Measurements from ENCODE around the gene POC1A.

POC1A gene

DNA sequence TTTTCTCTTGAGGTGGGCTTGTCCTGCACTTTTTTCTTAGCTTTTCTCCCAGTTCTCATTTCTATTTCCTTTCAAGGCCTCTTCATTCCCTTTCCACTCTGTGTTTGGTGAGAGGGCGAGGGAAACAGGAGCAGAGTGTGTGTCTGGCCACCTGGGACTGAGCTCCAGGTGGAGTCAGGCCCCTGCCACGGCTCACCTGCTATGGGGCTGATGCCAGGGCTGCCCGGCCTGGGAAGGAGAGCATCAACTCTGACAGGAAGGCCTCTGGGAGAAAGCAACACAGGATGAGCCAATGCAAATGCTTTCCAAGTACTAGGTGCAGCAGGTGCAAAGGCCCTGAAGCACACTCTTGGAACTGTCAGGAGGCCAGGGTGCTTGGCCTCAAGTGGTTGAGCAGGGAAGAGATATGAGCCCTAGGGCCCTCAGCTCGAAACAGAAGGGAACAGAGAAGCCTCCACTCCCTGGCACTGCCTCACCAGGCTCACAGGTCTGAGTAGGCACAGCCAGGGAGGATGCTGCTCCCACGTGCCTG is 70.6 kb downstream of the POC1A start:
- no peak for FAIRE-seq

DNA sequence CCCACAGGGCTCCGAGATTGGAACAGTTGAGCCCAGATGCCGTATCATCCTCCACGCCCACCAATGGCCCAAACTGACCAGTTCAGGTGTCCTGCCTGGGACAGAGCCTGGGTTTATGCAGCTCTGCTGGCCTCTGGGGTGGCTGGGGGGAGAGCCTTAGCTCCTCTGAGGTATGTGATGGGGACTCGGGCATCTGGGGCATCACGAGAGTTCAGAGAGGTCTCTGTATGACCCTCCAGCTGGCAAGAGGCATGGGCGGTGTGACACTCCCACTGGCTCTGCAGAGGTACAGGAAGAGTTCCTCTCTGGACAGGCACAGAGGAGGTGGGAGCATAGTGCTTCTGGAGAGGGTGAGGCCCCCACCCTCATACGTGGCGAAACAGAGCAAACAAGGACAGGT is 71.3 kb downstream of the POC1A start:
- FAIRE-seq, result no peak

DNA sequence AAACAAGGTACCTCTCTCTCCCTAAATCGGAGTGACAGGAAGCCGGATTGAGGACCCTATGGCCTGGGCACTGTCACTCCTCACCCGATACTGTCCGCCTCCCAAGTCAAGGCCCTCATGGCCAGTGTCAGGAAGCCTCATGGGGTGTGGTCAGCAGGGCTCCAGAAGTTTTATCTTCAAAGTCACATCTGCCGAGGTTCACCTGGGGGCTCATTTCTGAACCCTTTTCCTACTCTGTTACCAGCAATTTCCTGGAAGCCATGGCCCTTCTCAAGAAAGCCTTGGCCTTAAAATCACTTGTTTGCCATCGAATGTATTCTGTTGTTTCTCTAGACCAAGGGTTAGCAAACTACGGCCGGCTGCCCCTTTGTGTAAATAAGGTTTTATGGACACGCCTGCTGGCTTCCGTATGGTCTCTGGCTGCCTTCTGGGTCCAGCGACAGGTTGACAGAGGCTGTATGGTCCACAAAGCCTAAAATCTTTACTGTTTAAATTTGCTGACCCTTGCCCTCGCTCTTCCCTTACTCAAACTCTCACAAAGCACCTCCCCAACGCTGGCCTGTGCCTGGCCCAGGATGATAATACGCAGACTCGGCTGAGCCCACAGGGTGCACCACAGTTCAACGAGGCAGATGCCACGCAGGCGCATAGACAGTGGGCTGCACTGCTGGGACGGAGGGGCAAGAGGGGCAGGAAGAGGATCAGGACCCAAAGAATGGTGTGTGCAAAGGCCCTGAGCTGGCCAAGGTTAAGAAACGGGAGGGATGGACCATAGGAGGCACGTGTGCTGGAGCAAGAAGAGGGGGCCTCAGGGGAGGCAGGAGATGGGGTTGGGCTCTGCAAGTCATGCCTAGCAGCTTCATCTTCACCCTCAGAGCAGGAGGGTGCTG is 73.1 kb downstream of the POC1A start:
- FAIRE-seq, result no peak

DNA sequence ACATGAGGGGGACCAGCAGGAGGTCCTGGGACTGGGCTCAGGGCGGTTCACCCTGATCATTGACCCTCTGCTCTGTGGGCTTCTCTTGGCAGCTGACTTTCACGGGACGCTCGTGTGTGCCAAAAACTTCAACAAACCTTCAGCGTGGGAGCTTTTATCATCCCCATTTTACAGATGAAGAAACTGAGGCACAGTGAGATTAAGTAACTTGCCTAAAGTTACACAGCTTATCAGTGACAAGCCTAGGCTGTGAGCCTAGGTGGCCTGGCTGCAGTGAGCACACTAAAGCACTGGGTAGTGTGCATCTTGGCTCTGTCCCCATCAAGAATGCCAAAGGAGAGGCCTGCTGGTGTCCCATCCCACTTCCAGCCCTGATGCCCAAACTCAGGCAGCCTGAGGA is 74.3 kb downstream of the POC1A start:
- FAIRE-seq, result no peak

DNA sequence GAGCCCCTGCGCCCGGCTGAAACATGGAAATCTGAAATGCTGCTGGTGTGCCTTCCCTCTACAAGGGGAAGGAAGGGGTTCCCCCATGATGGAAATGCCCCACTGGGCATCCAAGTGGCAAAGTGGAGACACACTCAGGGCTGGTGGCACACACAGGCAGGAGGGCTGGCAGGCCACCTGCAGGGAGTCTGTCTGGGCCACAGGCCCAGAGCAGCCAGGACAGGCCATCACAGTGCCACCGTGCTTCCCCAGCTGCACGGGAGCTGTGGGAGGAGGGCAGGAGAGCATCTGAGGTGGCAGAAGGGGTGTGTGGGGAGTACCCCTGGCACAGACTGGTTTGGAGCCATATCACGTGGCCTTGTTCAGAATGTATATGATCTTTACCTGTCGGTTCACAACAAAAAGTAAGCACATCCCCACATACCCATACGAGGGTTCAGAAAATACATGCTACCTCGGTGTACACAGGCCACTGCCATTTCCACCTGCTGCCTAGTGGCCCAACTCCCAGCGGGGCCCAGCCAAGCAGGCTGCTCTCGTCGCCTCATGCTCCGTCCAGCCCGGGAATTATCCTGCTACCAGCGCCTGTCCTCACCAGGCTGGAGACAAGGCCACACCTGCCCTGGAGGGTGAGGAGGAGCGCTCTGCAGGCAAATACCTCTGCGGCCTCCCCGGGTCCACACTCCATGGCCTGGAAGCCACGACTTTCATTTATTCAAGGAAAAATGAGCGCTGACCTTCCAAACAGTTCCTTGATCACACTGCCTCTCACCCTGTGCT is 75.3 kb downstream of the POC1A start:
- no peak for FAIRE-seq

DNA sequence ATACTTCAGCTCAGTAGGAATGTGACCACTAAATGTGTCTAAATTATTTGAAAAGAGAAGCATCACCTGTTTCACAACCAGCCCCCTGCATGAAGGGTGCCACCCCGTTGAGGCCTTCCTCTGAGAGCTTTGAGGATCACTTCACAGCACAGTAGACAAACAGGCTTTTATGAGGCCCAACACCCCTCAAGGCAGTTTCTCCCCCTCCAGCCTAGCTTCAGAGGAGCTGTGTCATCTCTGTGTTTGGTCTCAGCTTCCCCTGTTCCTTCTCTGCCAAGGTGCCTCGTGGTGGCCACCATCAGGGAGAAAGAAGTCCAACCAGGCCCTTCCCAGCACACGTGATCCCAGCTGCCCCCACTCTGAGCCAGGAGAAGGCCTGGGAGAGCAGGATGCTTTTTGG is 76.3 kb downstream of the POC1A start:
- FAIRE-seq, result no peak

DNA sequence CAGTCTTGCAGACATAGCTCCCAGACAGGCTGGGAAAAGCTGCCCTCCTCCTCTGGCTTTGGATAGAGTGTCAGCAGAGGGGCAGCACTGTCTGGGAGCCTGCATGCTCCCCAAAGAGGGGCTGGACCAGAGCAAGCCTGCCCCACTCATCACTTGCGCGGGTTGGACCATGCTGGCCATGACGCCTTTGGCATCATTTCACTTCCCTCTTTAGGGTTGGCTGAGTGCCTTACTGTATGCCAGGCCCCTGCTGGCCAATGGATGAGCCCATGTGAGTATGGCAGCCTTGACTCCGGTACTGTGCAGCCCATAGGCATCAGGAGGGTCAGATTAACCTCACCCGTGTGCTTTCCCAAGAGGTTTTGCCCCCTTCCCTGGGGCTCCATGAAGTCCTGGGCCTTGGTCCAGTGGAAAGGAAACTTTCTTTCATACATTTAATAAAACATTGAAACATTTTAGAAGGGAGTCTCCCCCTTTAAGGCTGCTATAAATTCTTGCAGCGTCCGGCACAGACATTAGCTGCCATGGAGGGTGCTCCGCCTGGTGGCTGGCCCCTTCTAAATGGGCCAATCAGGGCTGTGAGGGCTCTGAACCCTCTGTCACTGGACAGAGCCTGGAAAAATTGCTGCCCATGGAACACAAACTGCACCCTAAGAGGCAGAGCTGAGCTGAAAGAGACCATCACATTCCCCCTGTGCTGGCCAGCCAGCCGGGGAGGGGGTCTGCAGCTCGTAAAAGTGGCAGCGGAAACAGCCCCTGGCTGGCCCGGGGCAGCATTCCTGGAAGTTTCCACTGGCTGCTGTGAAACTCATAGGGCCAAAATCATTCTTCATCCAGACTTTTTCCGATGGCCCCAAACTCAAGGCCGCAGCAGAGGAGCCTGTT is 77.1 kb downstream of the POC1A start:
- FAIRE-seq, result no peak

DNA sequence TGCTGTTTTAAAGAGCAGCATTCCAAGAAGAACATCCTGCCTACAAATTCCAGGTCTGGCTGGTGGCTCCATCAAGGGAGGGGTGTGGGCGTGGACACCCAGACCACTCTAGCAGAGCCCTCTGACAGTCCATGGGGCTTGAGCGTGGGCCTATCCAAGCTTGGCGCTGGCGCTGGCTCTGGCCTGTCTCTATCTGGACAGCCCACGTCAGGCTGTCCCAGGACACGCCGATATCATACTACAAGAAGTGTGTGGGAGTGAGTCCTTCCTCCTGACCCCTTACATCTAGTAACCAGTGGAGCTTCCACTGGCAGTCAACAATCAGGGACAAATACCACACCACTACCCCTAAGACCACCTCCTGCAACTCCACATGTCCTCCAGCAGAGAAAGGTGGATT is 80.7 kb downstream of the POC1A start:
- FAIRE-seq, result no peak

DNA sequence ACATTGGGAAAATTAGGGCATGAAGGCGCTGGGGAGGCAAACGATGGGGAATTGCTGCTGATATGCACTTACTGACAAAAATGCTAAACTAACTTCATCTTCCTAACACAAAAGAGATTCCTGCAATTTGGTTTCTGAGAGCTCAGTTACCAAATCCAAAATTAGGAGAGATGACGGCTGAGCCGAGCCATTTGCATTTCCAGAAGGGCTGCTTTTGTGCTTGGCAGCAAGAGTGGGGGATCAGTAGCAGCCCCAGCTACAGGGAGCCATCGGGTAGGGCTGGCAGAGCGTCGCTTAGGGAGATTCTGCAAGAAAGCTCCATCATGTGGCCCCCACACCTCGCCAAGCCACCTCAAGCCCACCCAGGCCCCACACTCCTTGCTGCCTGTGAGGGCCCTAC is 81.8 kb downstream of the POC1A start:
- no peak for FAIRE-seq

DNA sequence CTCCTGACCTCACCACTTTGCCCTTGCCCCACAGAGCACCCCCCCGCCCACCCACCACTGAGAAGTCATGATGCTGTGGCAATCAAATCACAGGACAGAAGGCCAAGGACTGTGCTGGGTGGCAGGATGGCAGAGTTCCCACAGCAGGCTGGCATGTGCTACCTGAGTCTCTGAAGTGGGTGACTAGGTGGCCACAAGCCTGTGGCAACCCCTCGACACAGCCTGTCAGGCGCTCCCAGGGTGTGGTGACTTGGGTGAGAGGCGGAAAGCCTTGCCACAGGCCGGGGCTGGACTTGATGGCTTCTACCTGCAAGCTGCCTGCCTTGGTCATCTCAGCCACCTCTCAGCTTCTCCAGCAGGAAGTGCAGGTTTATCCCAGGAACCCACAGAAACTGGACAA is 82.2 kb downstream of the POC1A start:
- FAIRE-seq, result no peak

DNA sequence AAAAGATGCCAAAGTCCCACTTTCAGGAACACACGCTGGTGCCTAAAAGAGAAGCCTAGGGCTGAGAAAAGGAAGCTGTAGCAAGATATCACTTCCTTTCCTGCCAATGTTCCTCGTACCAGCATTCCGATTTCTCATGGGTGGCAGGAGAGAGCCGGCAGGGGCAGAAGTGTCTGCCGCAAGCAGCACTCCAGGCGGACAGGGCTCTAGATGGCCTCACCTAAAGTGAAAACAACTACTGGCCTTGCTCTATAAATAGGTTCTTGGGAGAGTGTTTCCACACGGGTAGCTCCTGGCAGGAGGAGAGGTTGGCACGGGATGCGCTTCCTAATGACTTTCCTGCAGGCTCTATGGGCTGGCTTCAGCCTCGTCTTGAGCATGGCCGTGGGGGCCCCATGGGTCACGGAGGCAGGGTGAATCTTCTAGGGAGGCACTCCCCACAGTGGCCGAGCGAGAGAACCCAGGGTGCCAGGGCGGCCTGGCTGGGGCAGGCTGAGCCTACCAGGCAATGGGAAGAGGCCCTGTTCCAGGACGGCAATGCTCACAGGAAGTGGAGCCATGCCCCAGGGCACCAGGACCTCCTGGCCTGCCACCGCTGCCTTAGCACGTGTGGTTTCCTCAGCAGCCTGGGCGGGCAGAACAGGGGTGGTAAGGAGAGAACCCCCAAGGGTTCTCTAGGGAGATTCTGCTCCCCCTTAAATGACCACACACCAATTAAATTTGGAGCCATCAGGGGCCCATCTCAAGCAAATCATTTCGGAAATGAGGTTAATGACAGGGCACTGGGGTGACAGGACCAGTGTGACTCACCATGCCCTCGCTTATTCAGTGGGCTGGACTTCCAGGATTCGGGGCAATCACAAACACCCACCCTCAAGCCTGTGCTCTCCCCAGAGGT is 83.2 kb downstream of the POC1A start:
- FAIRE-seq, result no peak

DNA sequence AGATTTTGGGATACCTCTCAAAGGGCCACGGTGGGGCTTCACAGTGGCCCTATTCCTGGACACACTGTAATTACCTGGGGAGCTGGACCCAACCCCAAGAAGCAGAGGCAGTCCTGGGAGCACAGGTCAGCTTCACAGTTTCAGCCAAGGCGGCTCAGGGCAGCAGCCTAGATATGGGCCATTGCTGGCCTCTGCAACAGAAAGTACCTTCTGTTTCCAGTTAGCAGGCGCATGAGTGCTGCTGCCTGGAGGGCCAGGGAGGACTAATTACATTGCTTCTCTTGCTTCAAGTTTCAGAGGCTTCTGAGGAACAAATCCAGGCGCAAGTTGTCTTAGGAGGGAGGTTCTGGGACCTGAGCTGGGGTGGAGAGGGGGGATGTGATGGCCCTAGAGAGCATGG is 84.4 kb downstream of the POC1A start:
- no peak for FAIRE-seq

DNA sequence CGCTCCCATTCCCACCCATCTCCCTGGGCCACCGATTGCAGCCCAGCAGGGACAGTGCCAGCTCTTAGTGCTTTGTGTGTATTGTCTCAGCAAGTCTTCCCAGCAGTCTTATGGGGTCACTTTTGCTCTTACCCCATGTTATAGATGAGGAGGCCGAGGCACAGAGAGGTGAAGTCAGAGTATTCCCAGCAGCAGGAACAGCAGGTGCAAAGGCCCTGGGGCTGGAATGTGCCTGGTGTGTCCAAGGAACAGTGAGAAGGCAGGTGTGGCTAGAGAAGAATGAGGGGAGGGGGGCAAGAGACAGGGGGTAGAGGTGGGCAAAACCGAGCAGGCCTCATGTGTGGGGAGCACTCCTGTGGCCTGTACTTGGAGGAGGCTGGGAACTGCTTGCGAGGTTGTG is 85.1 kb downstream of the POC1A start:
- no peak for FAIRE-seq

DNA sequence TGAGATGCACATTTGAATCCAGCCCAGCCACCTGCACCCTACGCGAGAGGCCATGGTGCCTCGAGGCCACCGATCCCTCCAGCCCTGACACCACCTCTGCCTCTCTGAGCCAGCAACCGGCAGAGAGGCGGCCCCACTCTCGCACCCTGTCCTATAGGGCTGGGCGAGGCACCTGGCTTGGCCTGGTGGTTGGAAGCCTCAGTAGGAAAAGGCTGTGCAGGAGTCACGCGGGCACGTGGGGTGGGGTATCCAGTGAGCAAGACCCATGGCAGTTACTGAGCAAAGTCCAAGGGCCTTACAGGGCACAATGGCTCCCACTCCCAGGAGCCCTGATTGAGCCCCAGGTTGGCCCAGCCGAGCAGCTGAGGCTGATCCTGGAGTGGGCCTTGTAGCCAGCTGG is 85.5 kb downstream of the POC1A start:
- FAIRE-seq, result no peak

DNA sequence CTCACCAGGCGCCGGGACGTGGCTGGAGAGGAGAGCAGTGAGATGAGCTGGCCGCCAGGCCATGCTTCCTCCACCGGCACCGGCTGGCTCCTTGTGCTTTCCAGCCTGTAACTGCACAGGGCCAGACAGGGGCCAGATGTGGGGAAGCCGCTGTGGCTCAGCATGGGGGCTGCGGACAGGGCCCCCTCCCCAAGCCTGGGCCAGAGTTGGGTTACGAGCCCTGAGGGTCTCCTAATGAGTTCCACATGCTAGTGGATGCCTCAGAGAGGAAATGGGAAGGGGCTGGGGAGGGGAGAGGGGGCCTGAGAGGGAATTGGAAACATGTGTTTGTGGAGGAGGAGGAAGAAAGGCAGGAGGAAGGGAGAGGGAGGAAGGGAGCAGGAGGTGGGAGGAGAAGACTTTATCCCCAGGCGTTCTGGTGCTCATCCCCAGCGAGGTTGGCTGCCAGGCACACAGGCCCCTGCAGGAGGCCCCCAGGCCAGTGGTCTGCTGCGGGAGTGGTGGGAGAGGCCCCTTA is 86.1 kb downstream of the POC1A start:
- no peak for FAIRE-seq

DNA sequence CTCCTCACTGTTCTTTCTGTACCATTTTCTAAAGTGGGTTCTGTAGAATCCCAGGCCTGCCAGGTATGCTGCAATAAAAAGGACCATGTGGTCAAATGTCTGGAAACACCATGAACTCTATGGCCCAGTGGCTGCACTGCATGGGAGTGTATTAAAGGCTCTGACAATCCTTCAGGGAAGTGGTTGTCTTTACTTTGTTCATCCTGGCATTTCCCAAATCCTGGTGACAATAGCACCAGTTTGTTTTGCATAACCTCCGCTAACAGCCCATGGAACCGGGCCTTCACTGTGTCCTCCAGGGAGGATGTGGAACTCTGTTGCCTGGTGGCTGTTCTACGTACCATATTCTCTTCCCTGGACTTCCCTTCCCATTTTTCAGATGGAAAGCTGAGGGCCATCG is 86.7 kb downstream of the POC1A start:
- no peak for FAIRE-seq

DNA sequence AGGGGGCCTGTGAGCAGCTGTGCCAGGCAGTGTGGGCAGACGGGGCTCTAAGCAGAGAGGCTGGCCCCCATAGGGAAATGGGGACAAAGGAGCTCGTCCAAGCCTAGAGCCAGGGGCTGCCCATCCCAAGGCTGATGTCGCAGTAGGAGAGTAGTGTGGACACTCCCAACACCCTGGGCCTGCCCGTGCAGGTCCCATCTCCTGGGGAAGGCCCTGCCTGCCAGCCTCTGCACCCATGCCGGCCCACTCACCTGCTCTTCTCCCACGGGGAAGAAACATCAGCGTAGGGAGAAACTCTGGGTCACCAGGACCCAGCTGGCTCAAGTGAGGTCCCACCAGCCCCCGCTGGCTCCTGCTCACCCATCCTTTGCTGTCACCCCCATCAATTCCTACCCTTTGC is 87.2 kb downstream of the POC1A start:
- no peak for FAIRE-seq

DNA sequence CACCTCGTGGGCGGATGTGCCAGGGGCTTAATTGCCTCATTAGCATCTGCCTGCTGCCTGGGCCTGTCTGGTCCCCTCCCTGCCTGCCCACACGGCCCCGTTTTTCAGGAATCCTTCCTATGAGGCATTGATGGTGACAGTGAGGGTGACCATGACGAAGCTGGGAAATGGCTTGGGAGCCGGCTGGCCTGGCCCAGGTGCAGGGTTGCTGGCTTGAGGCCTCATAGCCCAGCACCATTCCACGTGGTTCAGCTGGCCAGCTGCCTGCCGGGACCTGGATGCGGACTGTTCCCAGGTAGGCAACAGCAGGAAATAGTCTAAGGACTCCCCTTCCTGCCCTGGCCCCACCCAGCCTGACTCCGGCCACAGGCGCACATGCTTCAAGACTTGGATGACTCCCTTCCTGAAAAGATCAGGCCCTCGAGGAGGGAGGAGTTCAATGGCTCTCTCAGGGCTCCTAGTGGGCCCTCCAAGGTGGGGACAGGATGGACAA is 88.9 kb downstream of the POC1A start:
- FAIRE-seq, result no peak

DNA sequence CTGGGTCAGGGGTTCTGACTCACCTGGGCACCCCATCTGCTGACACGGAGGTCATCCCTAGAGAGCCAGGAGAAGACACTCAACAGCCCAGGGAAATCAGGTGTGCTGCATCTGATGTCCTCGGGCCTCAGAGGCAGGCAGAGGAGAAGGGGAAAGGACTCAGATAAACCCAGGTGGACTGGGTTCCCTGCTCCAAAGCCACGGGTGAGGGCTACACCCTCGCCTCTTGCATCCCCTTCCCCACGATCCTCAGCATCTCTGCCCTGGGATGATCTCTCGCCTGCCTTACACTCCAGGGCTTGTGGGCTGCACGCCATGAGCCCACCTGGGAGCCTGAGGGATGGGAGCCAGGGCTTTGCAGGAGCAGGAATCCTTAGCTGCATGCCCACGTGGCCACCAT is 89.7 kb downstream of the POC1A start:
- FAIRE-seq, result no peak

DNA sequence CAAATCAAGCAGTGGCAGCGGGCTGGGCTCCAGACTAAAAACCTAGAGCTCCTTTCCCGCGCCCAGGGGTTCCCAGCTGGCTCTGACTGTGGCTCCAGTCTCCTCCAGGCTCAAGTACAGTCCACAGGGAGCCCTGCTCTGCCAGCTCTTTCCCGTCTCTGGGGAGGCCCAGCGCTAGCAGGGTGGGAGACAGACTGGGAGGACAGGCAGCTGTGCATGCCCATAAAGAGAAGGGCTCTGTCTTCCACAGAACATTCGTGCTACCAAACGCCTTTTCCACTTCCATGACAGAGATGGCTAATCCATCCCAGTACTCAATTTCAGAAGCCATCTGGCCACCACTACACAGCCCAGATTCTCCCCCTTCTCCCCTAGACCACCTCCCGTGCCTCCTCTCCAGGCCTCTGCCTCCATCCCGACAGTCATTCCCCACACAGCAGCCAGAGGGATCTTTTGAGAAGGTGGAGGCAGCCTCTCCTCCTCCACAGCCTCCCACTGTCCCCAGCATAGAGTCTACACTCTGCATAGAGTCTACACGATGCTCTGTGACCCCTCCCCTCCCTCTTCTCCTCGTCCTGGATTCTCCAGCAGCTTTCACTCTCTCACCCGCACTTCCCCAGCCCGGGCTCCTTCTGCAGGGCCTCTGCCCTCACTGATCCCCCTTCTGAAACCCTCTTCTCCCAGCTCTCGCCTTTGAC is 91.0 kb downstream of the POC1A start:
- FAIRE-seq, result no peak

DNA sequence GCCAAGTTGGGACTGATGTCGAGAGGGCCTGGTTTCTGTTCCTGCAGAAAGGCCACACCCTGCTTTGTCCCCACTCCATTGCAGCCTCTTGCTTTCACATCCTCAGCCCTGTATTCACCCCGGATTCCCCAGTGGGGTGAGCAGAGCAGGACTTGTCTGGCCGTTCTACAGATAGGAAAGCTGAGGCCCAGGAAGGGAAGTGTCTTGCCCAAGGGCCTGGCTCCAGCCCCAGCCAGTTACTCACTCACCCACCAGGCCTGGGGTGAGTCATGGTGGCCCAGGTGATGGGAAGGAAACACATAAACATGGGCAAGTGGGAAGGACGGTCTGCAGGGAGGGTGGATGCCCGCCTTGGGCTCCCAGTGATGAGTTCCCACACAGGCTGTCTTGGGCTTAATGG is 91.7 kb downstream of the POC1A start:
- no peak for FAIRE-seq

Measured in colon (tissue), 2 donors.